ENCODE data around the gene PEX12. TPM values are rescaled to one million over a fixed set of nuclear protein-coding genes. Genes with fewer than 3 reads are reported as not detected.
"Not testable (repeated sequence)": the region's sequence is repeated elsewhere in the genome, so short reads cannot be mapped to it uniquely, and the experiment has no call there.

Gene PEX12
- total RNA-seq, 2 experiments from 2014 or later = 6.8 to 9.5 TPM

- CTCF ChIA-PET (ENCODE audit: unreplicated experiment) = interaction anchor here (0.5 kb wide), 1 partner anchor 983 kb away, joined by 3 read pairs; no protein-coding TSS in a partner anchor
- no peaks in the 10 kb centered on the region for H3K79me2 ChIP-seq (ENCODE audit: insufficient read depth, low read depth, low read length)
- no peaks in the 10 kb centered on the region for H3K9me2 ChIP-seq (ENCODE audit: insufficient read depth, low read length)
- POLR2A ChIA-PET = interaction anchor here (1.5 kb wide), 1 partner anchor 9 kb away, joined by 3 read pairs; no protein-coding TSS in a partner anchor
- no peaks in the 10 kb centered on the region for H4K20me1 ChIP-seq (ENCODE audit: insufficient read depth, low read length)
- H3K4me3 ChIP-seq (ENCODE audit: low read depth, low read length, poor library complexity, severe bottlenecking) = no peak overlapping the region
- BruUV-seq (replicated peaks) = no TSS peak
- H3K9me3 ChIP-seq (ENCODE audit: low read length) = no peaks in the 10 kb centered on the region
- DNase-seq (ENCODE audit: low spot score) = no peak
- TF ChIP-seq CTCF (conservative IDR thresholded peaks at IDR 0.05; ENCODE audit: low read length) (no peak), EZH2phosphoT487 (IDR thresholded peaks at IDR 0.05; ENCODE audit: borderline replicate concordance, low read depth, low read length) (no peak)
- no peak overlapping the region for H3K4me2 ChIP-seq (ENCODE audit: low read length)
- no peaks in the 10 kb centered on the region for H3K36me3 ChIP-seq (ENCODE audit: insufficient read depth, low read length)
- H2AFZ ChIP-seq (ENCODE audit: low read length) = no peak overlapping the region
- peaks cover 22% of the 10 kb centered on the region for H3K4me1 ChIP-seq (ENCODE audit: insufficient read depth, low read length, poor library complexity, severe bottlenecking)
- H3K27ac ChIP-seq (ENCODE audit: low read depth, low read length, poor library complexity, severe bottlenecking) = no peak overlapping the region
- intact Hi-C loops (cut with micrococcal nuclease; ENCODE audit: unreplicated experiment) = loop anchor here (10.0 kb wide), 1 partner anchor 362 kb away; no protein-coding TSS in a partner anchor
Observed at GRCh38 chr17:35536664-35537171, 41.7 kb downstream of the PEX12 start.

- intact Hi-C loops (cut with micrococcal nuclease; ENCODE audit: unreplicated experiment) = loop anchor here (10.0 kb wide), 1 partner anchor 361 kb away; no protein-coding TSS in a partner anchor
- peaks cover 13% of the 10 kb centered on the region for H3K4me1 ChIP-seq (ENCODE audit: insufficient read depth, low read length, poor library complexity, severe bottlenecking)
- H3K36me3 ChIP-seq (ENCODE audit: insufficient read depth, low read length); CTCF ChIA-PET (ENCODE audit: unreplicated experiment); H3K4me3 ChIP-seq (ENCODE audit: low read depth, low read length, poor library complexity, severe bottlenecking); H3K4me2 ChIP-seq (ENCODE audit: low read length); H3K9me3 ChIP-seq (ENCODE audit: low read length); H4K20me1 ChIP-seq (ENCODE audit: insufficient read depth, low read length); BruUV-seq (replicated peaks); H3K9me2 ChIP-seq (ENCODE audit: insufficient read depth, low read length); H2AFZ ChIP-seq (ENCODE audit: low read length); DNase-seq (ENCODE audit: low spot score); H3K27ac ChIP-seq (ENCODE audit: low read depth, low read length, poor library complexity, severe bottlenecking); H3K79me2 ChIP-seq (ENCODE audit: insufficient read depth, low read depth, low read length): not testable (repeated sequence)
- POLR2A ChIA-PET = interaction anchor here (1.5 kb wide), 1 partner anchor 8 kb away, joined by 3 read pairs; no protein-coding TSS in a partner anchor
Observed at GRCh38 chr17:35535406-35535805, 43.0 kb downstream of the PEX12 start.

GRCh38 chr17:35534576-35535093 lies 43.7 kb downstream of the PEX12 start:
- no peak overlapping the region for H2AFZ ChIP-seq (ENCODE audit: low read length)
- H4K20me1 ChIP-seq (ENCODE audit: insufficient read depth, low read length) = no peaks in the 10 kb centered on the region
- H3K79me2 ChIP-seq (ENCODE audit: insufficient read depth, low read depth, low read length) = no peaks in the 10 kb centered on the region
- no peak overlapping the region for H3K4me2 ChIP-seq (ENCODE audit: low read length)
- intact Hi-C loops (cut with micrococcal nuclease; ENCODE audit: unreplicated experiment) = loop anchor here (10.0 kb wide), 1 partner anchor 360 kb away; no protein-coding TSS in a partner anchor
- TF ChIP-seq EZH2phosphoT487 (IDR thresholded peaks at IDR 0.05; ENCODE audit: borderline replicate concordance, low read depth, low read length) = no peak
- no peak for TF ChIP-seq CTCF (conservative IDR thresholded peaks at IDR 0.05; ENCODE audit: low read length)
- H3K36me3 ChIP-seq (ENCODE audit: insufficient read depth, low read length) = no peaks in the 10 kb centered on the region
- POLR2A ChIA-PET = no interaction called here
- no TSS peak for BruUV-seq (replicated peaks)
- no peak overlapping the region for H3K27ac ChIP-seq (ENCODE audit: low read depth, low read length, poor library complexity, severe bottlenecking)
- no peaks in the 10 kb centered on the region for H3K9me2 ChIP-seq (ENCODE audit: insufficient read depth, low read length)
- DNase-seq (ENCODE audit: low spot score) = no peak
- no peak overlapping the region for H3K4me3 ChIP-seq (ENCODE audit: low read depth, low read length, poor library complexity, severe bottlenecking)
- CTCF ChIA-PET (ENCODE audit: unreplicated experiment) = interaction anchor here (0.5 kb wide), 1 partner anchor 228 kb away, joined by 3 read pairs; no protein-coding TSS in a partner anchor
- peaks cover 6% of the 10 kb centered on the region for H3K4me1 ChIP-seq (ENCODE audit: insufficient read depth, low read length, poor library complexity, severe bottlenecking)
- H3K9me3 ChIP-seq (ENCODE audit: low read length) = no peaks in the 10 kb centered on the region
